Measurements from ENCODE around the gene FLCN. TPM values are rescaled to one million over a fixed set of nuclear protein-coding genes. Genes with fewer than 3 reads are reported as not detected.

The FLCN gene
- total RNA-seq, 1 experiment from 2014 or later = 71.6 TPM

- DNase-seq (ENCODE audit: low read depth, low spot score) = no peak
- ATAC-seq = no peak
- CTCF ChIA-PET = no interaction called here
- intact Hi-C loops (cut with micrococcal nuclease; ENCODE audit: unreplicated experiment) = no loop called here
- no peak for TF ChIP-seq TCF7L2 (IDR thresholded peaks at IDR 0.05; ENCODE audit: low read depth, low read length)
- TF ChIP-seq SIN3A (IDR thresholded peaks at IDR 0.05; ENCODE audit: borderline replicate concordance, insufficient read depth, low read depth, low read length) = no peak
- TF ChIP-seq CTCF (IDR thresholded peaks at IDR 0.05) = no peak
- no peak for TF ChIP-seq REST (IDR thresholded peaks at IDR 0.05; ENCODE audit: insufficient read depth in 1 of 2, low read depth in 2 of 2, low read length in 1 of 2)
- no peak for TF ChIP-seq POLR2AphosphoS5 (IDR thresholded peaks at IDR 0.05; ENCODE audit: low read depth, low read length)
- H3K4me3 ChIP-seq (ENCODE audit: low read depth in 2 of 2, low read length in 2 of 2) = no peak overlapping the region
- POLR2A ChIA-PET = interaction anchor here (0.7 kb wide), 1 partner anchor 41 kb away, joined by 3 read pairs; no protein-coding TSS in a partner anchor
- H3K27me3 ChIP-seq (ENCODE audit: control insufficient read depth, insufficient read depth, low read length) = no peaks in the 10 kb centered on the region
- H3K9me3 ChIP-seq (ENCODE audit: control insufficient read depth, insufficient read depth, low read depth, low read length) = no peaks in the 10 kb centered on the region
- H3K4me1 ChIP-seq (ENCODE audit: control insufficient read depth, insufficient read depth, low read length) = no peaks in the 10 kb centered on the region
- in situ Hi-C loops (cut with HindIII; ENCODE audit: low pct_unique_long_range_greater_than_20kb, low sequenced_read_pairs) = no loop called here
- no TSS peak for BruUV-seq (replicated peaks)
- no peaks in the 10 kb centered on the region for H3K36me3 ChIP-seq (ENCODE audit: control insufficient read depth, insufficient read depth, low read length)
- H3K27ac ChIP-seq (ENCODE audit: low read length) = no peak overlapping the region
Observed at GRCh38 chr17:17172001-17172939, 64.7 kb downstream of the FLCN start.

GRCh38 chr17:17171186-17171585 is 65.8 kb downstream of the FLCN start:
- in situ Hi-C loops (cut with HindIII; ENCODE audit: low pct_unique_long_range_greater_than_20kb, low sequenced_read_pairs) = no loop called here
- TF ChIP-seq POLR2AphosphoS5 (IDR thresholded peaks at IDR 0.05; ENCODE audit: low read depth, low read length) (no peak), SIN3A (IDR thresholded peaks at IDR 0.05; ENCODE audit: borderline replicate concordance, insufficient read depth, low read depth, low read length) (no peak), CTCF (IDR thresholded peaks at IDR 0.05) (no peak), TCF7L2 (IDR thresholded peaks at IDR 0.05; ENCODE audit: low read depth, low read length) (no peak), REST (IDR thresholded peaks at IDR 0.05; ENCODE audit: insufficient read depth in 1 of 2, low read depth in 2 of 2, low read length in 1 of 2) (no peak)

More at GRCh38 chr17:17171186-17171585, 65.8 kb downstream of the FLCN start:
- POLR2A ChIA-PET = no interaction called here
- H3K36me3 ChIP-seq (ENCODE audit: control insufficient read depth, insufficient read depth, low read length) = no peaks in the 10 kb centered on the region
- no peaks in the 10 kb centered on the region for H3K27me3 ChIP-seq (ENCODE audit: control insufficient read depth, insufficient read depth, low read length)
- no TSS peak for BruUV-seq (replicated peaks)
- CTCF ChIA-PET = no interaction called here
- H3K4me1 ChIP-seq (ENCODE audit: control insufficient read depth, insufficient read depth, low read length) = no peaks in the 10 kb centered on the region
- H3K9me3 ChIP-seq (ENCODE audit: control insufficient read depth, insufficient read depth, low read depth, low read length) = no peaks in the 10 kb centered on the region
- DNase-seq (ENCODE audit: low read depth, low spot score) = no peak
- ATAC-seq = no peak
- no peak overlapping the region for H3K4me3 ChIP-seq (ENCODE audit: low read depth in 2 of 2, low read length in 2 of 2)
- intact Hi-C loops (cut with micrococcal nuclease; ENCODE audit: unreplicated experiment) = no loop called here
- H3K27ac ChIP-seq (ENCODE audit: low read length) = no peak overlapping the region

All from Panc1 (cell line).